GM23248 (cell line): ENCODE measurements around the gene ELANE.
"Not testable (repeated sequence)": the region's sequence is repeated elsewhere in the genome, so short reads cannot be mapped to it uniquely, and the experiment has no call there.

Source experiments
- EZH2 ChIP-seq: fragments of 200-600 bp; sonication (generic); IDR thresholded peaks from 2 replicates; pipeline ENCODE4 v1.6.1; 2018; ENCODE audit warnings: antibody characterized with exemption, mild to moderate bottlenecking; ENCODE audit not compliant: insufficient read depth, poor library complexity, severe bottlenecking
- EZH2phosphoT487 ChIP-seq: fragments of 200-600 bp; sonication (generic); IDR thresholded peaks from 2 replicates; pipeline ENCODE4 v1.6.1; 2018; ENCODE audit warnings: antibody characterized with exemption, moderate library complexity, mild to moderate bottlenecking, low read depth; ENCODE audit not compliant: insufficient read depth

DNA sequence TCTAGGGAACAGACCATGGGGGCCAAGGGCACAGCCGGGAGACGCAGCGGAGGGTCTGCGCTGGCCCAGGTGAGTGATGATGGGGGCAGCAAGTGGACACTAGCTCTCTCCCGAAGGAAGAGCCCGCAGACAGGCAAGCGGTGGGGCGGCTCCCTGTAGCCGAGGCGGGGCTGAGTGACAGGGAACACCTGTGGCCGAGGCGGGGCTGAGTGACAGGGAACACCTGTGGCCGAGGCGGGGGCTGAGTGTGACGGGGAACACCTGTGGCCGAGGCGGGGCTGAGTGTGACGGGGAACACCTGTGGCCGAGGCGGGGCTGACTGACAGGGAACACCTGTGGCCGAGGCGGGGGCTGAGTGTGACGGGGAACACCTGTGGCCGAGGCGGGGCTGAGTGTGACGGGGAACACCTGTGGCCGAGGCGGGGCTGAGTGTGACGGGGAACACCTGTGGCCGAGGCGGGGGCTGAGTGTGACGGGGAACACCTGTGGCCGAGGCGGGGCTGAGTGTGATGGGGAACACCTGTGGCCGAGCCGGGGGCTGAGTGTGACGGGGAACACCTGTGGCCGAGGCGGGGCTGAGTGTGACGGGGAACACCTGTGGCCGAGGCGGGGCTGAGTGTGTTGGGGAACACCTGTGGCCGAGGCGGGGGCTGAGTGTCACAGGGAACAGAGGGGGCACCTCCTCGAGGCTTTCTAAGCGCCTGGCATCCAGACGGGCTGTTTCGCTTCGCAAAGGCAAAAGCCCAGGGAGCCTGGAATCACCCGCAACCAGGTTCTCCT, 39.5 kb downstream of the ELANE start:
- TF ChIP-seq EZH2, EZH2phosphoT487: not testable (repeated sequence)
